Esophagus squamous epithelium (tissue), 5 donors: ENCODE data around the gene TRIP4. TPM values are rescaled to one million over a fixed set of nuclear protein-coding genes. Genes with fewer than 3 reads are reported as not detected.
"Not testable (repeated sequence)": the region's sequence is repeated elsewhere in the genome, so short reads cannot be mapped to it uniquely, and the experiment has no call there.

Experiments used
- DNase-seq: peaks from one replicate; lab custom pipeline; 2025; lab: John Stamatoyannopoulos, UW
- H3K27ac ChIP-seq, 4 donors: fragments of 200-600 bp; sonication (generic); one replicate each; pipeline ENCODE4 v1.5.1; 2016 to 2019; ENCODE audit warnings: mild to moderate bottlenecking in 1 of 4
- H3K27me3 ChIP-seq, 4 donors: fragments of 200-600 bp; sonication (generic); 1 replicate in 3 of 4; 2 replicates in 1 of 4; pipeline versions ENCODE4 v1.5.1 to v1.6.0; 2017 to 2021; ENCODE audit warnings: antibody characterized with exemption in 1 of 4
- H3K36me3 ChIP-seq, 3 donors: fragments of 200-600 bp; sonication (generic); one replicate each; pipeline ENCODE4 v1.5.1; 2016 to 2019
- H3K4me1 ChIP-seq, 3 donors: fragments of 200-600 bp; sonication (generic); one replicate each; pipeline ENCODE4 v1.5.1; 2017 to 2019
- H3K4me3 ChIP-seq, 4 donors: fragments of 200-600 bp; sonication (generic); 1 replicate in 3 of 4; 2 replicates in 1 of 4; pipeline ENCODE4 v1.5.1; 2016 to 2019; ENCODE audit warnings: mild to moderate bottlenecking in 2 of 4, moderate library complexity in 1 of 4
- H3K9me3 ChIP-seq, 3 donors: fragments of 200-600 bp; sonication (generic); one replicate each; pipeline ENCODE4 v1.5.1; 2016 to 2019
- CTCF ChIP-seq, 6 experiments: fragments of 450-650 bp in 4 of 6; fragments of 200-600 bp in 2 of 6; sonication (generic) in 2 of 6; IDR thresholded peaks; one replicate each; pipeline ENCODE4 v1.5.1; 2016 to 2019; ENCODE audit warnings: antibody characterized with exemption in 6 of 6, mild to moderate bottlenecking in 4 of 6, moderate library complexity in 4 of 6
- POLR2A ChIP-seq, 4 donors: fragments of 450-650 bp; IDR thresholded peaks; one replicate each; pipeline ENCODE4 v1.6.1; 2017; ENCODE audit warnings: antibody characterized with exemption in 4 of 4, mild to moderate bottlenecking in 4 of 4, moderate library complexity in 3 of 4
- WGBS, 2 donors: methylation state at CpG; one replicate each; pipeline ENCODE4 v1.1.5; 2018; 5-methylcytosine and 5-hydroxymethylcytosine counted together
- intact Hi-C: fragments of 100-400 bp; cut with DNase I; formaldehyde crosslinking; loops from one replicate; pipeline ENCODE4 v1.15.0; 2022
- total RNA-seq, 4 donors: library from RNA; depleted of rRNA; stranded (reverse); fragments of >200 nt; gene quantifications; one replicate each; pipeline ENCODE4 v1.1.0, GENCODE V29; 2016
- donor health status: DM: yes; HTN: yes; CAD: no.

Gene TRIP4
- total RNA-seq, 4 donors from 2014 or later = 9.1 to 15.5 (median 12.8) TPM

GRCh38 chr15:64369078-64369607 lies 18.5 kb upstream of the TRIP4 start:
- Histone ChIP-seq H3K27me3 (no peaks in the 10 kb centered on the region), H3K4me1 (no peaks in the 10 kb centered on the region), H3K36me3 (no peaks in the 10 kb centered on the region), H3K27ac (no peak overlapping the region), H3K4me3 (no peak overlapping the region), H3K9me3 (no peaks in the 10 kb centered on the region)
- WGBS, 2 donors = 89 to 96% methylated on average over 2 of the region's 2 CpGs
- intact Hi-C loops = no loop called here
- DNase-seq = no peak
- no peak for TF ChIP-seq POLR2A (IDR thresholded peaks at IDR 0.05)
- TF ChIP-seq CTCF (IDR thresholded peaks at IDR 0.05) = no peak

GRCh38 chr15:64371383-64371782 lies 16.3 kb upstream of the TRIP4 start:
- intact Hi-C loops, H3K36me3 ChIP-seq, H3K4me1 ChIP-seq, H3K27me3 ChIP-seq, H3K9me3 ChIP-seq, DNase-seq, H3K4me3 ChIP-seq, H3K27ac ChIP-seq: not testable (repeated sequence)
- 97 to 100% methylated on average over 3 to 8 of the region's 8 CpGs for WGBS, 2 donors

DNA sequence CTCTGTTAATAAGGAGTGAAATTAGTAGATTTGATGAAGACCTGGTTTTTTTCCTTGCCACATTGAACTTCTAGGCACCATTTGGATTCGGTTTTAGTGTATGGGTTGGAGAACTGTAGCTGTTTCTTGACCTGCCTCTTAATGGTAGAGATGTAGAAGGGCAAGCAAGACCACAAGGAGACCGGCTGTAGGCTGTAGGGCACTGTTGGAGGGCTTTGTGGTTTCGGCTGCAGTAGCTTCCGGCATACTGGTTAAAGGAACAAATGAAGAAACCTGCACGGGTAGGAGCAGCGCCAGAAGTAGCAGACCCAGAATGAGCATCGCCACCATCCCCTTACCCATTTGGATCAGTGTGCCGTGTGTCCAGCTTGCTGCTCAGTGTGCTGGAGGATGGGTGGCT lies 14.3 kb upstream of the TRIP4 start:
- TF ChIP-seq CTCF (IDR thresholded peaks at IDR 0.05) (no peak), POLR2A (IDR thresholded peaks at IDR 0.05) (no peak)
- no peaks in the 10 kb centered on the region for H3K36me3 ChIP-seq
- H3K27me3 ChIP-seq = no peaks in the 10 kb centered on the region
- 90 to 97% methylated on average over 7 to 8 of the region's 8 CpGs for WGBS, 2 donors
- H3K4me3 ChIP-seq = no peak overlapping the region
- H3K27ac ChIP-seq = no peak overlapping the region
- no peak for DNase-seq
- intact Hi-C loops = no loop called here
- no peaks in the 10 kb centered on the region for H3K9me3 ChIP-seq
- no peaks in the 10 kb centered on the region for H3K4me1 ChIP-seq

DNA sequence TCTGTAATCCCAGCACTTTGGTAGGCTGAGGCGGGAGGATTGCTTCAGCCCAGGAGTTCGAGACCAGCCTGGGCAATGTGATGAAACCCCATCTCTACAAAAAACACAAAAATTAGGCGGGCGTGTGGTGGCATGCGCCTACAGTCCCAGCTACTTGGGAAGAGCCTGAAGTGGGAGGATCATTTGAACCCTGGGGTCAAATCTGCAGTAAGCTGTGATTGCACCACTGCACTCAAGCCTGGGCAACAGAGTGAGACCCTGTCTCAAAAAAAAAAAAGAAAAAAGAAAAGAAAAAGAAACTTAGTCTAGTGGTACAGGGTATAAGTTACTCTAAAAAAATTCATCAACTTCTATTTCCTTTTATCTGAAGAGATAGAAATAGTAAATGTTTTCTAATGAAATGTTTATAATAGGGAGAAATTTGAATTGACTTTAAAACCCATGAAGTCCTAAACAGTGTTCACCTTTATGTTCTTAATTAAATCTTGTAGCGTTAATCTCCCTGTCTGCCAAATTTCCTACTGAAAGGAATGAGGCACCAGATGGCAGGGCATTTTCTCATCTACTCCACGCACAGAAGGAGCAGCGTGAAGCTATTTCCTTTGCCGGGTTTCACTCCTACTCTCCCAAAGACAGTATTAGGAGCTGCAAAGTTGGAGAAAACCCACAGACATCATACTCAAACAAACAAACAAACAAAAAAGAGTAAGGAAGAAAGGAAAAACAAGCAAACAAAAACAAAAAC lies 8.2 kb upstream of the TRIP4 start:
- no peak for TF ChIP-seq CTCF (IDR thresholded peaks at IDR 0.05)
- no peak for TF ChIP-seq POLR2A (IDR thresholded peaks at IDR 0.05)
- WGBS, 2 donors = 51 to 61% methylated on average over 5 to 9 of the region's 9 CpGs
- intact Hi-C loops = no loop called here

GRCh38 chr15:64380130-64380870 lies 7.3 kb upstream of the TRIP4 start:
- not testable (repeated sequence) for H3K9me3 ChIP-seq, H3K27me3 ChIP-seq, DNase-seq, H3K36me3 ChIP-seq
- peak overlapping the region; percentile 50 to 66 (median 57) for H3K4me3 ChIP-seq
- peaks cover 8 to 25% (median 11%) of the 10 kb centered on the region in 3 donors for H3K4me1 ChIP-seq
- H3K27ac ChIP-seq = peak overlapping the region in 1 of 4 donors; percentile 36
- 47 to 52% methylated on average over 11 of the region's 11 CpGs for WGBS, 2 donors
- intact Hi-C loops = loop anchor here (10.0 kb wide), 1 partner anchor 215 kb away; the partner anchor contains the start of gene PPIB

More for the DNA sequence above, 8.2 kb upstream of the TRIP4 start:
- no peak overlapping the region for H3K27ac ChIP-seq
- H3K9me3 ChIP-seq = no peaks in the 10 kb centered on the region
- H3K4me3 ChIP-seq = no peak overlapping the region
- H3K4me1 ChIP-seq = peaks cover 8 to 25% (median 11%) of the 10 kb centered on the region in 3 donors
- DNase-seq = no peak
- no peaks in the 10 kb centered on the region for H3K36me3 ChIP-seq
- H3K27me3 ChIP-seq = no peaks in the 10 kb centered on the region
